HCEC 1CT (cell line): ENCODE measurements around the gene KIF21B.

Experiments used
- DNase-seq: peaks from one replicate; pipeline ENCODE4 v3.0.0-alpha.2; 2017

The KIF21B gene

DNA sequence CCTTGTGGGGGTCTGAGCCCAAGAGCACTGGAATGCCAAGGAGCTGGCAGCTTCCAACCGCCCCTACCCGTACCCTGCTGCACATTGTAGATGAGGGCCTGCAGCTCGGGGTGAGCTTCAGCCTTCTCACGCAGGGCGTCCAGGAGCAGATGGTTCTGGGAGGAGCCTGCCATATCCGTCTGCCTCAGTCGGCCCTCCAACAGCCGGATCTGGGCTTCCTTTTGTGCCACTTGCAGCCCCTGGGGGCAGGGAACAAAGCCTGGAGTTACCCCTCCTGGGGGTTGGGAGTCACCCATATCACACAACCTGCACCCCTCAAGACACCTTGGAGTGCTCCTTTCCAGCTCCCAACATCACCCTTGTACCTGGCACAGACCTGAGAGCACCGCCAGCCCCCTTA is 34.8 kb downstream of the KIF21B start:
- DNase-seq = no peak

DNA sequence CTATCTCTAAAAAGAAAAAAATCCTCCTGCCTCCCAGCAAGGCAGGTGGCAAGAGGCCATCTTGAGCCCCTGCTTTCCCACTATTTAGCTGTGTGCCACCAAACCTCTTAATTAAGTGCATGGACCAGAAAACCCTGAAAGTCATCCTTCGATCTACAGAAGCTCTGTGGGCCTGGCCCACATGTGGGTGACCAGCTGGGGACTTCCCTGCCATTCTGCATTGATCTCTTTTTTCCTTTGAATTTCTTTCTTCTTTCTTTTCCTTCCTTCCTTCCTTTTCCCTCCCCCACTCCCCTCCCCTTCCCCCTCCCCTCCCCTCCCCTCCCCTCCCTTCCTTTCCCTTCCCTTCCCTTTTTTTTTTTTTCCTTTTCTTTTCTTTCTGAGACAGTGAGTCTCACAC is 38.0 kb downstream of the KIF21B start:
- DNase-seq = no peak

DNA sequence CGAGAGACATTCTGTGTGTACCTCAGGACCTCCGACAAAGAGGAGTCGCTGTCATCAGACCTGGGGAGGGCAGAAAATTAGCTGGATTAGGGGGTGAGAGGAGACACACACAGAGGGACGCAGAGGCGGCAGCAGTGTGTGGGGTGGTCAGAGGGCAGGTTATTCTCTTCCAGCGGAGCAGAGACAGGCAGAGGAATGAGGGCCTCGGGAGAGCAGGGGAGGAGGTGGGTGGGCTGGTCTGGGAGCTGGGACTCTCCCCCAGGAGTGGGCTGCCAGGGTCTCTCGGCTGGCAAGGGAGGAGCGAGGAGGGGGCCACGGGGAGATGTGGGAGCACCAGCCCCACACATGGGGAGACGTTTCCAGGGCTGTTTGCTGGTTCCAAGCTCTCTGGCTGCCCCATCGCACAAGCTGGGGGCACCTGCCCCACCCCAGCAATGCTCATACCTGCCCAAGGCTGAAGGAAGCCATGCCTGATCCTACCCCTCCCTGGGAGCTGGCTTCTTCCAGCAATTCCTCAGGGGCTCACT is 40.4 kb downstream of the KIF21B start:
- DNase-seq = no peak

DNA sequence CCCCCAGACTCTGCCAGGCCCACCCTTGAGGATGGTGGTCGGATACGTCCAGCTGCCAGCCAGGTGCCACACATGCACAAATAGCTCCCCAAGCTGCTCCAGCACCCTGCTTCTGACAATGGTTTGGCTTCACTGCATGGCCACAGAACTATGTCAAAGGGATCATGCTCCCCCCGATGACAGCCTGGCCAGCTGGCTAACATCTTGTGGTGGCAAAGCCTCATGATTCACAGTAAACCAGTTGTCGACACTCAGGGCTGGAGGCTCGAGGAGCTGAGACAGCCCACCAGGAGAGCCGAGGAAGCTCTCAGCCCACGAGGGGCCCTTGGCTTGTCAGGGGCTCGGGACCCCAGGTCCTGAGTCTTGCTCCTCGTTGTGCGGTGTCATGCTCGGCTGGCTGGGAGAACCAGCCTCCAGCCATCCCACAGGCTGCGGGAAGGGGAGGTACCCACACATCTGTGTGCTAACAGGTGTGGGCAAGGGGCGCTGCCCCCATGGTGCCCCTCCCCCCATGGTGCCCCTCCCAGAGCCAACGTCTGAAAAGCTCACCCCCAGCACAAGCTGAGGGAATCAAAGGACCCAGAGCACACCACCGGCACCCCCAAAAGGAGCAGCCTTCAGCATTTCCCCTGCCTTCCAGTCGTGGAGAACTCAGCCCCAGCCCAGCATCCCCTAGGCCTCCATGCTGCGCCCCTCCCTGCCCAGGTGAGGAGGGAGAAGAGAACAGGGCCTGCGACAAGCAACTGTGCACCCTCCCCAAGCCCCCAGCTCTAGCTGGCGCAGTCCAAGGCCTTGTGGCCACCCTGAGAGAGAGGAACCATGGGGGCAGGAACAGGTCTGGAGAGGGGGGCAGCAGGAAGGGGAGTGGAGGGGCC is 41.2 kb downstream of the KIF21B start:
- DNase-seq = no peak

DNA sequence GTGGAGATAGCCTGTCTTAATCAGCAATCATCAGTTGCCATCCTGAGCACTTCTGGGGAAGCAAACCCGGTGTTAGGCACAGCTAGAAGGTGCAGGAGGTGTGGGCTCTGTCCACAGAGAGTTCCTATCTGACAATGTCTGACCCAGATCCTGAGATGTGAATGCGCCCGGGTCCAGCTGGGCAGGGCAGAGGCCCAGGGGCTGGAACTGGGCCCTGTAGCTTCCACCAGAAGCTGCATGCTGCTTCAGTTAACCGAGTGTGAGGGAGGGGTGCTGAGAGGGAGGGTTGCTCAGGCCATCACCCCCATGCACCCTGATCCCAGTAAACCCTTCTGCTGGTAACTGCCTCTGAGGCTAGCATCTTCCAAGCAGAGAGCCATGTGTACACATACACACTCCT is 42.2 kb downstream of the KIF21B start:
- DNase-seq = no peak

DNA sequence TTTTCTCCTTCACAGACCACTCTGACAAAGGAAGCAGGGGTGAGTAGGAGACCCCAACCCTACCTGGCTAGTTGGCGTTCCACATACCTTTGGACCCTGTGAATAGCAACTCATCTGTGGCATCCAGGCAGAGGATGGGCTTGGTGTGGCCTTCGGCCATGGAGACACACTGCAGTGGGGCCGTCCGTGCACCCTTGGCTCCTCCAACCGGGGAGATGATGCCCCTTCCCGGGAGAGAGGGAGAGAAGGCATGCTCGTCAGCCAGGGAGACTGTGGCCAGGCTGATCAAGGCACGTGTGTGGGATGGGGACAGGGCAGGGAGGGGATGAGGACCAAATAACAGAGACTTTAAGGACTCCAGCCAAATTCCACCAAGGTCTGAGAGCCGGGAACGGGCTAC is 42.6 kb downstream of the KIF21B start:
- no peak for DNase-seq

DNA sequence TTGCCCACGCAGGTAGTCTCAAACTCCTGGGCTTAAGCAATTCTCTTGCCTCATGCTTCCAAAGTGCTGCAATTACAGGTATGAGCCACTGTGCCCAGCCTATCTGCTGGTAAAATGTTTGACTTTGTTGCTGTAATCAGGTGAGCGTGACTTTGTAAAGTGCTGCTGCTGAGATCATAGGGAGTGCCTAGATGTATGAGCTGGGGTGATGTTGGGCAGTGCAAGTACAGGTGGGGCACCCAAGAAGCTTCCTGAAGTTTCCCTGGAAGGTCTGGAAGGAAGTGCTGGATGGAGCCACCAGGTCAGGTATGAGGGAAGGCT is 43.1 kb downstream of the KIF21B start:
- DNase-seq = no peak

DNA sequence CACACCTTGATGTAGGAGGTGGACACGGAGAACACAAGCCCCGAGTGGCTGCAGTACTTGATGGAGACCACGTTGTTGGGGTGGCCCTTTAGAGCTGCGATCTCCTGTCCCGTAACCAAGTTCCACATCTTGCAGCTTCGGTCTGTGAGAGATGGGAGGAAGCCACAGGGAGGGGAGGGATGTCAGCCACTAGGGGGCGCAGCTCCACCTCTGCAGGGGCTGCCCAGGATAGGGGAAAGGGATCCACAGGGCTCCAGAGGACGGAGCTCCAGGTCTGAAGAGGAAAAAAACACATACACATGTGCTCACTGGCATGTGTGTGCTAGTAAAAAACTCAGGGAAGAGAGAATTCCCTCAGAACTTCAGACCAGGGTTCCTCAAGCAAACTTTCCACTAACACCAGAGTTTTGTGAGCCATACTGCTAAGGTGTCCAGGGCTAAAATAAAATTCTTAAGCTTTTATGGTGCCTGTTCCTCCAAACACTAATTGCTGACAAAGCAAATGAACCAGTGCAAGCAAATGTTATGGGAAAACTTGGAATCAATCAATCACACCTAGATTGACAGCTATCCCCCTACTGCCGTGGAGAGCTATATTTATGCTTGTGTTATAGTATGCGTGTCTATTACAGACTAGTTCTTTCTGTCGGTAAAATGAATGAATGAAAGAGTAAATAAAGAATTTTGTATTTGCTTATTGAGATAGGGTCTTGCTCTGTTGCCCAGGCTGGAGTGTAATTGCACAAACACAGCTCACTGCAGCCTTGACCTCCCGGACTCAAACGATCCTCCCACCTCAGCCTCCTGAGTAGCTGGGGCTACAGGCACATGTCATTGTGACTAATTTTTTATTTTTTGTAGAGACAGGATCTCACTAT is 43.7 kb downstream of the KIF21B start:
- DNase-seq = peak; percentile 3

DNA sequence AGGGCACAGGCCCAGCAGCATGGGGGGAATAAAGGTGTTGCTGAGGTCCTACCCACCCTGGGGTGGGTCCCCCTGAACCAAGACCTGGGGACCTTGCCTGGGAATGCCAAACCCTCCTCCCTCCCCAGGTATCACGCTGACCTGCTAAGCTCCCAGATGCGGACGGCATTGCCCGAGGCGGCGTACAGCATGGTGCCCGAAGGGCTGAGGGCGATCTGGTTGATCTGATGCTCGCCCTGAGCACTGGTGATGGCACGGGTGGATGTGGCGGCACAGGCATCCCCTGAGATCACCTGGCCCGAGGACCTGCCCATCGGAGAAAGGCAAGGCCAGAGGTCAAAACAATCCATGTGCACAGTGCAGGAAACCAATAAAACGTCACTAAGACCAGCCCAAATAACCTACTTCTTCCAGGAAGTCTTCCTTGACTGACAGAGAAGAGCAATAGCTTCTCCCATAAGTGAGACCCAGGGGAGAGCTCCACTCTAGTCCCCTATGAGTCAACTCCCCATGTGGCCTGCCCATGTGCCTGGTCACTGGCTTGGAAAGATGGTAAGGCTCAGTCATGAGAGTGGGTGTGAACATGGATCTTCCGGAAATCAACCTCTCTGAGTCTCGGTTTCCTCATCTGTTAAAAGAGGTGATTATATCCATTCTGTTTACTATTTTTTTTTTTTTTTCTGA is 46.3 kb downstream of the KIF21B start:
- no peak for DNase-seq

DNA sequence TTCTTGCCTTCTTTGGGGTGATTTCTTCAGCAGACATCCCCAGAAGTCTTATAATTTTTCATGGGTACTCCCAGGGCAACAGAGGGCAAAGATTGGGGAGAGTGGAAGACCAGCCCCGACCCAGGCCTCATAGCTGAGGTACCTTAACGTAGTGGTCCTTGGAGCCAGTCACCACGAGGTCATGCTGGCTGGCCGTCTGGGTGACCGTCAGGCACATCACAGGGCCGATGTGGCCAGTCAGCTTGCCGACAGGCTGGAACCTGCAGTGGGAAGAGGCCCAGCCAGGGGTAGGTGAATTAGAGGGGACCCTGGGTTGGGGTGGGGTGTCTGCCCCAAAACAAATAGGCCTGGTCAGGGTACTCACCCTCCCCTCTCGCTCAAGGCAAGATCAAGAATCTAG is 46.9 kb downstream of the KIF21B start:
- no peak for DNase-seq

DNA sequence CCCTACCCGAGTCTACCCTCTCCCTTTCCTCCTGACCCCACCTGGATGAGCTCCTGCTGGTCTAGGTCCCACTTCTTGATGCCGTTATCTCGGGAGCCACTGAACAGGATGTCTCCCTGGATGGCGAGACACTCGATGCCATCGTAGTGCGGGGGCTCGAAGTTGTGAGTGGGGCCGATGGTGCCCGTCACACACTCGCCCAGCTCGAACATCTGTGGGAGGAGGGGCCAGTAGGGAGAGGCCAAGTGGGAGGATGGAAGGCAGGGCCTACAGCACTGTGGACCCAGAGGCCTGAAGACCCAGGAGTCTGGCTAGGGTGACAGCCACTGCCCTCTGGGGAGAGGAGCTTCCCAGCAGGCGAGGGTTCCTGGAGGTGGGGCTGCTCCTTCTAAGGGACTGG is 48.1 kb downstream of the KIF21B start:
- no peak for DNase-seq

DNA sequence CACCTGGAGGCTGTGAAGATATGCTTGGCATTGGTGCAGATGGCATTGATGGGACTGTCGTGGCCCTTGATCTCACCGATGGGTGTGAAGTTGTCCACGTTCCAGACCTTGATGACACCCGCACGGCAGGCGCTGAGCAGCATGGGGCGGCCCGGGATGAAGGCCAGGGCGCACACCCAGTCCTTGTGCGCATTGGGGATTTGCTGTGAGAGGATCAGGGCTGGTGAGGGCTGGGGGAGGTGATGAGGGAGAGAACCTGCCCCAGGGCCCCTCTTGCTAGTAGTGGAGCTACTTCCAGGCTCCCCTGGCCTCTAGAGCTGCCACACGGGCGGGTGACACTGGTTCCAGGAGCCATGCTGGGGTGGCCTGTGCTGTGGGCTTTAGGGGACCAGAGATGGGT is 48.8 kb downstream of the KIF21B start:
- DNase-seq = no peak

DNA sequence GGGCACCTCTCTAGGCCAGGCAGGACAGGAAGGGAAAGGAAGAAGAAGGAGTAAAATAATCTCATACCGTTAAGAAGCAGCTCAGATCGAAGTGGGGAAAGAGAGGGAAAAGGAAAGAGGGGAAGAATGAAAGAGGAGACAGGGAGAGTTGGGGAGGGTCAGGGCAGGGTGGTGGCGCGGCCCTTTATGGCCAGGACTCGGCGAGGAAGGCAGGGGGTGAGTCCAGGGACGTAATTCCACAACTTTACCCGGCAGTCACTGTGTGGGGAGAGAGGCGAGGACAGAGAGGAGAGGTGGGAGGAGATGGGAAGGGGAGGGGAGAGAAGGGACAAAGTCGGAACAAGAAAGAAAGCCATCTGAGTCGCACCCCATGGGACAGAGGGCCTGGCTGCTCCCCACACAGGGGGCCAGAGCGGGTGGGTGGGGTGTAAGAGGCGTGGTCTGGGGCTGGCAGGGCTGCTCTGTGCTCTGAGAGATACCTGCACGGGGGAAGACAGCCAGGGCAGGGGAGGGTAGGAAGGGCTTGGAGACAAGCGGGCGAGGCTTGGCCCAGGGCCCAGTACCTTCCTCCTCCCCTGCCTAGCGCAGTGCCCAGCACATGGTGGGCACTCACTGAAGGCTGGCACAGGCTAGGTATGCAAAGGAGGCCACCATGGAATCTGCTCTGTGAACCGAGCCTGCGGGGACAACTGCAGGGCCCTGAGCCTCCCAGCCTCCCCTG is 49.4 kb downstream of the KIF21B start:
- DNase-seq = no peak

DNA sequence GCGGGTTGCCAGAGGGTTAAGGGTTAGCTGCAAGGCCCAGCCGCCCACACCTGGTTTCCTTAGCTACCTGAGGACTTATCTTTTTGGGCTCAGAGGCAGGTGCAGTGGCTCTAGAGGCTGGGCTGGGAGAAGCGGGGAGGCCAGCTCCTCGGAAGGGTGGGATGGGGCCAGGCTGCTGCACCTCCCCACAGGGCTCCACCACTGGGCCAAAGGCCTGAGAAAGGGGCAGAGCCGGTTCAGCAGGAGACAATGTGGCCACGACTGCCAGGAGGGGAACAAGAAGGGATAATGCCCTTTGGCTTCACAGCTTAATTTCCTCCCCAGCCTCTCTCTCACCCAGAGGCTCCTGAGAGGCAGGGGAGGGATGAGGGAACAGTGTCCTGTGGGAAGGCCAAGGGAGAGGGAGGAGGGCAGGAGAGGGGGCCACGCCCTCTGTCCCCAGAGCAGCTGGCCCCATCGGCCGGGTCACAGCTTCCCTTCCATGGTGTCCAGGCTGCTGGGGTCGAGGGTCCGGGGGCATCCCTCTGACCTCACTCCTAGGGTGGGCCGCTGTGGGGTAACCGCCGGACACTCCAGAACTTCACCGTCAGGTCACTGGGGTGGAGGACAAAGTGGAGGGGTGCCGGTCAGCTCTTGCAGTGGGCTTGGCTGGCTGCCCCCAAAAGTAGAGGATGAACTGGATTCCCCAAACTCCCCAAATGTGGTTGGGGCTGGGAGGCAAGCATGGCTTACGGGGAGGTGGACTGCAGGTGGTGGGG is 50.4 kb downstream of the KIF21B start:
- no peak for DNase-seq

DNA sequence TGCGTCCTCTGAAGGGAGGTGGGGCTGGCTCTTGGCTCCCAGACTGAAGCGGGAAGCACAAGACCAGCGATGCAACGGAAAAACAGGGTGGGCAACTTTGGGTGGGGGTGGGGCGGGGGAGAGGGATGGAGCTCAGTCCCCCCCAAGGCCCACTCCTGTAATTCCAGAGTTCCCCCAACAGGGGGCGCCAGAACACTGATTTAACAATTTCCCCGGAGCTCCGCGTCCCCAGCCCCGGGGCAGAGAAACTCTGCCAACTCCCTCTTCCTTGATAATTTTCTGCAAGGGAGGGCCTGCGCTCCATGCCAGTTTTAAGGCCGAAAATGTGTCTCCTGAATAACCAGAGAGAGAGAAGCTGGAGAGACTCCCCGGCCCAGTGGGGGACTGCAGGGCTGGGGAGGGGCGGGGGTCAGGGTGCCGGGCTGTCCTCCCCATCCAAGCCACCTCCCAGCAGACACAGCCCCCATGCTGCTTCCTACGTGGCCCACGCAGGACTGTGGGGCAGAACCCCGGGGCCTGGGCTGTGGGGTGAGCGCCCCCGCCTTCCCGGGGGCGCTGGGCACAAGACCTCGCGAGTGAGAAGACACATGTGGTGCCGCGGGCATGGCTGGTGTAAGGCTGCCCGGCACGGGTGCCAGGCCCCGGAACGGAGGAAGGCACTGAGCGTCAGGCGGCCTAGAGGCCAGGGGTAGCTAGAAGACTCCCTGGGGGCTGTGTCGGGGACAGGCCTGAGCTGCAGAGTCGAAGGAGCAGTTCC is 51.4 kb downstream of the KIF21B start:
- no peak for DNase-seq

DNA sequence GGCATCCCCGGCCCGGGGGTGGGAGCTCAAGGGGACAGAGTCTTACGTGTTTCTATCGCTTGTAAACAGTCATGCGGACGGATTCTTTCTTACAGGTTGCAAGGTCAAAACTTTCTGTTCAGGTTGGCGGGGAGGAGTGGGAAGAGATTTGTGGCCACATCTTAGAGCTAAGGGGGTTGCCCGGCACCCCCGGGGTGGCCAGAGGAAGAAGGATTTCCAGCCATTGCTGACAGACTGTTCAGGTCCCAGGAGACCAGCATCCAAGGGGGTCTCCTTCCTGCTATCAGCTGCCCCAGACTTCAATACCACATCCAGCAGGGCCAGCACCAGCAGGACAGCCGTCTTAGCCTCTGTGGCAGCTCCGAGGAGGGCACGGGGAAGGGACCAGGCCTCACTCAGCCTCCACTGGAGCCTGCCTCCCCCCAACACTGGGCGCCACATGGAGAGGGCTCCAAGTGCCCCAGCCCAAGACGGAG is 52.0 kb downstream of the KIF21B start:
- DNase-seq = no peak

DNA sequence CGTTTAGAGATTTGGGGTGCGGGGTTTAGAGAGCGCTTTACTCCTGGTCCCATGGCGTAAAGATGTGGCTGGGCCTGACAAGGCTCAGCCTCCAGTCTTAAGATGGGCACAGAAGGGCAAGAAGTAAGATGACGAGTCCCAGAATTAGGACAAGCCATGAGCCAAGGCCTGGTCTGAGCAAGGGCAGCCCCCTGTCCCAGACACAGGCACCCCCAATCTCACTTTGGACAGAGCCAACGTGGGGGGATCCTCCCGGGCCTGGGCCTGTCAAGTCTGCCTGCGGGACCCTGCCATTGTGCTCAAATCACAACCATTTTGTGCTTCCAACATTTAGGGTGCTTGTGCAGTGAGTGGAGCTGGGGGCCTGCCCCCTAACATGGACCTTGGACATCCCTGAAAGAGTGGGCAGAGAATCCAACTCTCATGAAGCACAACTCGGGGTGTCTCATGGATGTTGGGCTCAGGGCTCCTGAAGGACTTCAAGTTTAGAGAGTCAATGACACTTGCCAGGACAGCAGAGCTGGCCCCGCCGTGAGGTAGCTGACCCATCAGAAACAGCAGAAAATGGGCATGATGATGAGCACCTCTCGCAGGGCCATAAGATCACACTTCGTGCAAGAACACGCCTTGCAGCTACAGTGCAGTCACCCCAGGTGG is 52.6 kb downstream of the KIF21B start:
- DNase-seq = no peak

DNA sequence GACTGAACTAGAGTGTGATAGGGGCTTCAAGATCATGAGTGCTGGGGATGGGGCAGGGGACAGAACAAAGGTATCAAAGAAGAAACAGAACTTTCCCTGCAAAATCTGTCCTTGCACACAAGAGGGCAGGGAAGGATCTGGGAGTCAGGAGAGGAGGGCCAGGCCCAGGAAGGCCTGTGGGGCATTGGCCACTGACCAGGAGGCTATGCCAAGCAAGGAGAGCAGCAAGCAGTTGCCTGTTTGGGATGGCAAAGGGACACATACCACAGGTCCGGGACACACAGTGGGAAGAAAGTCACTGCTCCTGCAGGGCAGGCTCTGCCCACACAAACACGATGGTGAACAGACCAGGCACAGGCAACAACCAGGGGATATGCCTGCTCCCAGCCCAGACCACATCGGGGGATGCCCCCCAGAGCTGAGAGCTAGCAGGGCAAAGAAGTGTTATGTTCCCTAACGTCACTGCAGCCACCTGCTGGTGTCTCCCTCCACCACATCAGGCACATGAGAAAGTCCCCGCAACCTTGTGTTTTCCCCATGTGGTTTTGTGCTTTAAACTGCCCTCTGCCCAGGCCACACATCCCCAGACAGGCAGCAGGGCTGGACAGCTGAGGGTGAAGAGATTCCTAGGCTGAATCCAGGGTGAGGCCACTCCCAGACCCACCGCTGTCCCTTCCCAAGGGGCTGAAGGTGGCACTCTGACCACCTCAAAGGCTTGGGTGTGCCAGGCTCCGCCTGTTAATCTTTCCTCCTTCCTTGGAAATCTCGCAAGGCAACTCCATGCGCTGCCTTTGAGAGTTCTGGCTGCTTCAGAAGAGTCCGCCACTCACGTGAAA is 53.6 kb downstream of the KIF21B start:
- DNase-seq = no peak
